Sigmoid colon (tissue), 7 donors: Measurements from ENCODE around the gene ZDHHC20. TPM values are rescaled to one million over a fixed set of nuclear protein-coding genes. Genes with fewer than 3 reads are reported as not detected.

Source experiments
- DNase-seq: peaks from one replicate; pipeline ENCODE4 v3.0.0-alpha.2; 2019
- H3K27ac ChIP-seq, 4 donors: fragments of 200-600 bp; sonication (generic); one replicate each; pipeline ENCODE4 v1.5.1; 2016 to 2019; ENCODE audit warnings: mild to moderate bottlenecking in 1 of 4
- H3K27me3 ChIP-seq, 3 donors: fragments of 200-600 bp; sonication (generic); one replicate each; pipeline ENCODE4 v1.5.1; 2019; ENCODE audit warnings: mild to moderate bottlenecking in 1 of 3
- H3K36me3 ChIP-seq, 4 donors: fragments of 200-600 bp; sonication (generic); one replicate each; pipeline ENCODE4 v1.5.1; 2016 to 2019
- H3K4me1 ChIP-seq, 4 donors: fragments of 200-600 bp; sonication (generic); one replicate each; pipeline ENCODE4 v1.5.1; 2017 to 2019
- H3K4me3 ChIP-seq, 4 donors: fragments of 200-600 bp; sonication (generic); one replicate each; pipeline ENCODE4 v1.5.1; 2017 to 2019; ENCODE audit warnings: mild to moderate bottlenecking in 2 of 4, moderate library complexity in 1 of 4
- H3K9me3 ChIP-seq, 4 donors: fragments of 200-600 bp in 3 of 4; sonication (generic) in 3 of 4; one replicate each; pipeline versions ENCODE4 v1.5.1 to v1.6.1; 2013 to 2019
- EP300 ChIP-seq, 4 donors: sonication (generic); formaldehyde crosslinking; IDR thresholded peaks; one replicate each; pipeline ENCODE4 v1.6.1; 2017; ENCODE audit warnings: antibody characterized with exemption in 4 of 4
- POLR2A ChIP-seq, 2 donors: fragments of 450-650 bp; IDR thresholded peaks; one replicate each; pipeline ENCODE4 v1.6.1; 2016; ENCODE audit warnings: antibody characterized with exemption in 2 of 2, mild to moderate bottlenecking in 2 of 2, moderate library complexity in 2 of 2
- POLR2AphosphoS5 ChIP-seq, 4 donors: sonication (generic); formaldehyde crosslinking; IDR thresholded peaks; one replicate each; pipeline ENCODE4 v1.6.1; 2017; ENCODE audit warnings: antibody characterized with exemption in 4 of 4
- WGBS, 2 donors: extraction: QIAGEN DNeasy Blood & Tissue Kit; methylation state at CpG; one replicate each; pipeline ENCODE4 v1.1.7; 2013; 5-methylcytosine and 5-hydroxymethylcytosine counted together
- intact Hi-C: fragments of 100-400 bp; cut with DNase I; formaldehyde crosslinking; loops from one replicate; pipeline ENCODE4 v1.15.1; 2023
- polyA plus RNA-seq, 3 donors: library from polyadenylated mRNA; stranded (reverse); fragments of 200-250 nt; gene quantifications; one replicate each; pipeline ENCODE4 v1.2.3, GENCODE V29; 2013
- total RNA-seq, 4 donors: library from RNA; depleted of rRNA; stranded (reverse); fragments of >200 nt; gene quantifications; one replicate each; pipeline ENCODE4 v1.1.0, GENCODE V29; 2016
- TF ChIP-seq, protein P1 (sequence below), 4 experiments: fragments of 450-650 bp in 3 of 4; fragments of 200-600 bp in 1 of 4; IDR thresholded peaks; one replicate each; pipeline ENCODE4 v1.5.1; 2016 to 2019; ENCODE audit warnings: antibody characterized with exemption in 4 of 4, mild to moderate bottlenecking in 3 of 4, moderate library complexity in 2 of 4
- donor health status: healthy with polysubstance abuse.
- donor health status: Bipolar disorder and iron deficiency.
- donor health status: healthy.

ZDHHC20 gene
- total and polyA plus RNA-seq, 7 donors = 14.4 to 56.7 (median 49.9) TPM

- Histone ChIP-seq H3K36me3 (no peaks in the 10 kb centered on the region), H3K4me1 (peaks cover 0 to 17% (median 14%) of the 10 kb centered on the region in 4 donors), H3K27me3 (no peaks in the 10 kb centered on the region), H3K4me3 (no peak overlapping the region), H3K9me3 (no peaks in the 10 kb centered on the region), H3K27ac (no peak overlapping the region)
- intact Hi-C loops = no loop called here
- WGBS, 2 donors = 78 to 82% methylated on average over 3 of the region's 3 CpGs
- DNase-seq = no peak
- TF ChIP-seq EP300 (IDR thresholded peaks at IDR 0.05) (no peak), POLR2AphosphoS5 (IDR thresholded peaks at IDR 0.05) (no peak), POLR2A (IDR thresholded peaks at IDR 0.05) (no peak)
- TF ChIP-seq, protein P1, sequence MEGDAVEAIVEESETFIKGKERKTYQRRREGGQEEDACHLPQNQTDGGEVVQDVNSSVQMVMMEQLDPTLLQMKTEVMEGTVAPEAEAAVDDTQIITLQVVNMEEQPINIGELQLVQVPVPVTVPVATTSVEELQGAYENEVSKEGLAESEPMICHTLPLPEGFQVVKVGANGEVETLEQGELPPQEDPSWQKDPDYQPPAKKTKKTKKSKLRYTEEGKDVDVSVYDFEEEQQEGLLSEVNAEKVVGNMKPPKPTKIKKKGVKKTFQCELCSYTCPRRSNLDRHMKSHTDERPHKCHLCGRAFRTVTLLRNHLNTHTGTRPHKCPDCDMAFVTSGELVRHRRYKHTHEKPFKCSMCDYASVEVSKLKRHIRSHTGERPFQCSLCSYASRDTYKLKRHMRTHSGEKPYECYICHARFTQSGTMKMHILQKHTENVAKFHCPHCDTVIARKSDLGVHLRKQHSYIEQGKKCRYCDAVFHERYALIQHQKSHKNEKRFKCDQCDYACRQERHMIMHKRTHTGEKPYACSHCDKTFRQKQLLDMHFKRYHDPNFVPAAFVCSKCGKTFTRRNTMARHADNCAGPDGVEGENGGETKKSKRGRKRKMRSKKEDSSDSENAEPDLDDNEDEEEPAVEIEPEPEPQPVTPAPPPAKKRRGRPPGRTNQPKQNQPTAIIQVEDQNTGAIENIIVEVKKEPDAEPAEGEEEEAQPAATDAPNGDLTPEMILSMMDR (IDR thresholded peaks at IDR 0.05) = no peak
Measured at GRCh38 chr13:21461131-21461530, 2.0 kb upstream of the ZDHHC20 start.

- WGBS, 2 donors = 0% methylated on average over 16 of the region's 16 CpGs
- peak overlapping the region; percentile 92 to 93 (median 92) for H3K27ac ChIP-seq
Measured at GRCh38 chr13:21458451-21458812, 671 bp downstream of the ZDHHC20 start.

DNA sequence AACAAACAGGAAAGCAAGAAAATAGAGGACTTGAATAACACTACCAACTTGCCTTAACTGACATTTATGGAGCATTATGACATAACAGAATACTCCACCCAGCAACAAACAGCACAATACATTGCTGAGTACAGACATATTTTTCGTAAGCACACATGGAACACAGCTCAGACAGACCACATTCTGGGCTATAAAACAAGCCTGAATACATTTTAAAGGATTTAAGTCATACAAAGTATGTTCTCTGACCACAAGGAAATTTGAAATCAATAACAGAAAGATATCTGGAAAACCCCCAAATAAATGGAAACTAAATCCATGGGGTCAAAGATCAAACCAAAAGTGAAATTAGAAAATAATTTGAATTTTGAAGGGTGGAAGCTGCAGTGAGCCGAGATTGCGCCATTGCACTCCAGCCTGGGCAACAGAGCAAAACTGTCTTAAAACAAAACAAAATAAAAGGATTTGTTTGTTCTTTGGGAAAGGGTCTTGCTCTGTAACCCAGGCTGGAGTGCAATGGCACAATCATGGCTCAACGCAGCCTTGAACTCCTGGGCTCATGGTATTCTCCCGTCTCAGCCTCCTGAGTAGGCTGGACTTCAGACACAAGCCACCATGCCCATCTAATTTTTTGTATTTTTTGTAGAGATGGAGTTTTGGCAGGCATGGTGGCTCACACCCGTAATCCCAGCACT, 5.6 kb downstream of the ZDHHC20 start:
- 82 to 91% methylated on average over 6 of the region's 6 CpGs for WGBS, 2 donors
- Histone ChIP-seq H3K4me3 (no peak overlapping the region), H3K36me3 (no peaks in the 10 kb centered on the region), H3K9me3 (no peaks in the 10 kb centered on the region), H3K27me3 (no peaks in the 10 kb centered on the region), H3K27ac (no peak overlapping the region), H3K4me1 (peaks cover 0 to 17% (median 13%) of the 10 kb centered on the region in 4 donors)
- intact Hi-C loops = no loop called here
- no peak for TF ChIP-seq EP300 (IDR thresholded peaks at IDR 0.05)
- TF ChIP-seq, protein P1 (IDR thresholded peaks at IDR 0.05) = no peak
- TF ChIP-seq POLR2A (IDR thresholded peaks at IDR 0.05) = no peak
- TF ChIP-seq POLR2AphosphoS5 (IDR thresholded peaks at IDR 0.05) = no peak
- DNase-seq = no peak

More at GRCh38 chr13:21458451-21458812, 671 bp downstream of the ZDHHC20 start:
- no peaks in the 10 kb centered on the region for H3K27me3 ChIP-seq
- intact Hi-C loops = loop anchor here (2.0 kb wide), 2 partner anchors 160 to 282 kb away; partner anchors contain the start of genes MRPL57 and SKA3
- H3K4me3 ChIP-seq = peak overlapping the region; percentile 87 to 95 (median 92)
- H3K36me3 ChIP-seq = no peaks in the 10 kb centered on the region
- H3K9me3 ChIP-seq = no peaks in the 10 kb centered on the region
- peaks cover 0 to 17% (median 14%) of the 10 kb centered on the region in 4 donors for H3K4me1 ChIP-seq
- no peak for TF ChIP-seq EP300 (IDR thresholded peaks at IDR 0.05)
- DNase-seq = no peak

DNA sequence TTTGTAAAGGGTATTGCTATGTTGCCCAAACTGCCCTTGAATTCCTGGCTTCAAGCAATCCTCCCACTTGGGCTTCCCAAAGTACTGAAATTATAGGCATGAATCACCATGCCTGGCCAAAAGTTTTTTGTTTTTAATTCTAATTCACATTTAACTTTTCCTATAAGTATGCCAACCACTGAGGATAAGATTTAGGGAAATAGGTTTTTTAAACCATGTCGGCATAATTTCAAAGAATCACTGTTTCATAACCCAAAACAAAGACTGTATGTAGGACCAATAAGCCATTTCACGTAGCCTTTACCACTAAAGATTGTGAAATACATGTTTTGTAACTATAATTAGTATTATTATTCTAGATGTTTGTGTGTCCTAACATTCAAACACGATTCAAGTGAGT, 8.2 kb downstream of the ZDHHC20 start:
- Histone ChIP-seq H3K4me1 (no peaks in the 10 kb centered on the region), H3K36me3 (no peaks in the 10 kb centered on the region), H3K27me3 (no peaks in the 10 kb centered on the region), H3K4me3 (no peak overlapping the region), H3K9me3 (no peaks in the 10 kb centered on the region), H3K27ac (no peak overlapping the region)
- intact Hi-C loops = no loop called here
- TF ChIP-seq, protein P1 (IDR thresholded peaks at IDR 0.05) = no peak
- no peak for TF ChIP-seq POLR2A (IDR thresholded peaks at IDR 0.05)
- TF ChIP-seq POLR2AphosphoS5 (IDR thresholded peaks at IDR 0.05) = no peak
- no peak for TF ChIP-seq EP300 (IDR thresholded peaks at IDR 0.05)
- 87 to 93% methylated on average over 3 of the region's 3 CpGs for WGBS, 2 donors
- DNase-seq = no peak

GRCh38 chr13:21446656-21447055, 12.4 kb downstream of the ZDHHC20 start:
- Histone ChIP-seq H3K27ac (no peak overlapping the region), H3K27me3 (no peaks in the 10 kb centered on the region), H3K9me3 (no peaks in the 10 kb centered on the region), H3K4me1 (no peaks in the 10 kb centered on the region), H3K4me3 (no peak overlapping the region), H3K36me3 (no peaks in the 10 kb centered on the region)
- no peak for DNase-seq
- WGBS, 2 donors = 91 to 96% methylated on average over 2 of the region's 2 CpGs
- TF ChIP-seq EP300 (IDR thresholded peaks at IDR 0.05) (no peak), POLR2A (IDR thresholded peaks at IDR 0.05) (no peak), POLR2AphosphoS5 (IDR thresholded peaks at IDR 0.05) (no peak)
- TF ChIP-seq, protein P1 (IDR thresholded peaks at IDR 0.05) = no peak
- intact Hi-C loops = no loop called here
